ENCODE data around the gene GTF2A1L.
"Not testable (repeated sequence)": the region's sequence is repeated elsewhere in the genome, so short reads cannot be mapped to it uniquely, and the experiment has no call there.

The GTF2A1L gene

DNA sequence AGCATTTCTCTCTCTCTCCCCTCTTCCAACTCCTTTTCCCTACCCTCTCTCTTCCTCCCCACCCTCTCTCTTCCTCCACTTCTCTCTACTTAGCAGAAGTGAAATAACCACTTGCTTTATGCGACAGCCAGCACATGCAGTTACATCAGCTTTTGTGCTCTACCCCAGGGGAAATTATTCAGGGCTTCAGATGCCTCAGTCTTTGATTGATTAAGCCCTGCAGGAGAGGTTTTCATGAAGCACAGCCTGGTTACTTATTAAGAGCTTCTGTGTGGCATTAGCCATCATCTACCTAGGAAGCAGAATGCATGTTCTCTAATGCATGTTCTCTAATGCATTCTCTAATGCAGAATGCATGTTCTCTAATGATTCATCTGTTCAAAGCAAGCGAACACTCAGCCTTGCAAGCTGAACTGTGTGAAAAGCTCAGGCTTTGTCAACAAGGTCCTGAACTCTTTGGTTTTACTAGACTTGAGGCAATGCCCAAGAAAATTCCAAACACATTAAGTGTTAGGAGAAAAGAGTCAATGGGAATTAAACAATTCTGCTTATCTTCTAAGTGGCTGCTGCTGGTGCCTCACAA, 81.8 kb downstream of the GTF2A1L start:
- ChIA-PET CTCF (no interaction called here), POLR2A (ENCODE audit: low non-redundant PET) (no interaction called here)
- no peak for DNase-seq (ENCODE audit: low spot score)
- TF ChIP-seq CTCF (conservative IDR thresholded peaks at IDR 0.05; ENCODE audit: low read depth) = no peak
- H3K27ac ChIP-seq = no peak overlapping the region

GRCh38 chr2:48703621-48704020, 86.0 kb downstream of the GTF2A1L start:
- POLR2A ChIA-PET (ENCODE audit: low non-redundant PET); H3K27ac ChIP-seq; CTCF ChIA-PET; DNase-seq (ENCODE audit: low spot score): not testable (repeated sequence)

DNA sequence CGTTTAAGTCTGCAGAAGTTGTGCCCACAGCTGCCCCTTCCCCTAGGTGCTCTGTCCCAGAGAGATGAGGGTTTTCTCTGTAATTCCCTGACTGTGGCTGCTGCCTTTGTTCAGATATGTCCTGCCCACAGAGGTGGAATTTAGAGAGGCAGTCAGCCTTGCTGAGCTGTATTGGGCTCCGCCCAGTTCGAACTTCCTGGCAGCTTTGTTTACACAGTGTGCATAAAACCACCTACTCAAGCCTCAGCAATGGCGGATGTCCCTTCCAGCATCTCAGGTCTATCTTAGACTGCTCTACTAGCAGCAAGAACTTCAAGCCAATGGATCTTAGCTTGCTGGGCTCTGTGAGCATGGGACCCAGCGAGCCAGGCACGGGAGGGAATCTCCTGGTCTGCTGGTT, 89.8 kb downstream of the GTF2A1L start:
- TF ChIP-seq CTCF (conservative IDR thresholded peaks at IDR 0.05; ENCODE audit: low read depth) = no peak
- DNase-seq (ENCODE audit: low spot score) = no peak
- ChIA-PET POLR2A (ENCODE audit: low non-redundant PET) (no interaction called here), CTCF (interaction anchor here (0.9 kb wide), 1 partner anchor 10 kb away, joined by 4 read pairs; no protein-coding TSS in a partner anchor)
- no peak overlapping the region for H3K27ac ChIP-seq

- no peak overlapping the region for H3K27ac ChIP-seq
- ChIA-PET POLR2A (ENCODE audit: low non-redundant PET) (no interaction called here), CTCF (no interaction called here)
- no peak for DNase-seq (ENCODE audit: low spot score)
- TF ChIP-seq CTCF (conservative IDR thresholded peaks at IDR 0.05; ENCODE audit: low read depth) = no peak
Observed at GRCh38 chr2:48709096-48710034, 91.7 kb downstream of the GTF2A1L start.

DNA sequence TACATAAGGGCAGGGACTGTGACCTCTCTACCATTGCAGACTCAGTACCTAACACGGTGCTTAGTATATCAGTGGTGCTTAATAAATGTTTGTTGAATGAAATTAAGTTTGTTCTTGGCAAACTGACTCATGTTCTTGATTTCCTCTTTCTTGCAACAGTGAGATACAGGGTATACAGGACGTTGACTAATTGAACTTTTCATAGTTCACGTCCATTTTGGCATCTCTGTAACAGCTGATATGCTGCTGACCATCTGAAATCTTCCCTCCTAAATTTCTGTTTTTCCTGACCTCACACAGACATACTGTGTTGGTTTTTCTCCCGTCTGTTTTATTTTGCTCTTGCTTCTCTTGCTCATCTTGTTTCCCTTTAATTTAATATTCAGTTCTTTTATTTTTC, 93.7 kb downstream of the GTF2A1L start:
- CTCF ChIA-PET = no interaction called here
- no peak for DNase-seq (ENCODE audit: low spot score)
- no peak for TF ChIP-seq CTCF (conservative IDR thresholded peaks at IDR 0.05; ENCODE audit: low read depth)
- POLR2A ChIA-PET (ENCODE audit: low non-redundant PET) = no interaction called here
- H3K27ac ChIP-seq = no peak overlapping the region

GRCh38 chr2:48712151-48712550, 94.5 kb downstream of the GTF2A1L start:
- H3K27ac ChIP-seq = no peak overlapping the region
- POLR2A ChIA-PET (ENCODE audit: low non-redundant PET) = no interaction called here
- DNase-seq (ENCODE audit: low spot score) = no peak
- no peak for TF ChIP-seq CTCF (conservative IDR thresholded peaks at IDR 0.05; ENCODE audit: low read depth)
- CTCF ChIA-PET = no interaction called here

GRCh38 chr2:48713647-48714046, 96.0 kb downstream of the GTF2A1L start:
- POLR2A ChIA-PET (ENCODE audit: low non-redundant PET) = no interaction called here

More at GRCh38 chr2:48713647-48714046, 96.0 kb downstream of the GTF2A1L start:
- CTCF ChIA-PET = no interaction called here
- no peak overlapping the region for H3K27ac ChIP-seq
- TF ChIP-seq CTCF (conservative IDR thresholded peaks at IDR 0.05; ENCODE audit: low read depth) = no peak
- DNase-seq (ENCODE audit: low spot score) = no peak

All from RWPE1 (cell line).